H1 (cell line): ENCODE measurements around the gene TMEM156. TPM values are rescaled to one million over a fixed set of nuclear protein-coding genes. Genes with fewer than 3 reads are reported as not detected.

ENCODE experiments used
- CTCF ChIA-PET: fragments of 300-600 bp; sonication (Branson Sonifier 250); formaldehyde crosslinking; loops from one replicate; lab custom pipeline; 2021; ENCODE audit not compliant: partially characterized antibody; lab: Charles Lee
- POLR2A ChIA-PET: fragments of 300-600 bp; sonication (Branson Sonifier 250); formaldehyde crosslinking; loops from one replicate; lab custom pipeline; 2021; ENCODE audit warnings: inconsistent platforms; ENCODE audit not compliant: partially characterized antibody; lab: Charles Lee
- DNase-seq, 2 experiments: peaks; one replicate each; pipeline versions ENCODE4 v3.0.0 to v3.0.0-alpha.2; 2010 to 2022; ENCODE audit warnings: low spot score in 2 of 2, low read depth in 1 of 2, mixed read lengths in 1 of 2
- FAIRE-seq: peaks from 2 replicates; lab custom pipeline; 2011; peaks lifted over from hg19 to GRCh38; lab: Jason Lieb, UNC
- H2AFZ ChIP-seq: 2 replicates; pipeline ENCODE4 v1.8.1; 2012; ENCODE audit warnings: low read length, inconsistent platforms
- H2AK5ac ChIP-seq: 2 replicates; pipeline ENCODE4 v1.6.1; 2013; ENCODE audit warnings: low read depth, low read length
- H2BK120ac ChIP-seq: replicated peaks from 2 replicates; pipeline ENCODE3; 2013; ENCODE audit warnings: low read depth, low read length, inconsistent platforms
- H2BK12ac ChIP-seq: 2 replicates; pipeline ENCODE4 v1.6.1; 2013; ENCODE audit warnings: low read depth, low read length
- H2BK15ac ChIP-seq: 2 replicates; pipeline ENCODE4 v1.6.1; 2013; ENCODE audit warnings: low read length
- H2BK20ac ChIP-seq: 2 replicates; pipeline ENCODE4 v1.6.1; 2013; ENCODE audit warnings: low read length
- H2BK5ac ChIP-seq: 2 replicates; pipeline ENCODE4 v1.6.1; 2013; ENCODE audit warnings: low read depth, low read length
- H3K14ac ChIP-seq: 2 replicates; pipeline ENCODE4 v1.6.1; 2013; ENCODE audit warnings: inconsistent platforms; ENCODE audit not compliant: insufficient read length
- H3K18ac ChIP-seq: 2 replicates; pipeline ENCODE4 v1.6.1; 2013; ENCODE audit warnings: low read length; ENCODE audit errors: extremely low read depth
- H3K23ac ChIP-seq: 2 replicates; pipeline ENCODE4 v1.6.1; 2013; ENCODE audit warnings: inconsistent platforms; ENCODE audit not compliant: insufficient read length
- H3K23me2 ChIP-seq: 2 replicates; pipeline ENCODE4 v1.6.1; 2013; ENCODE audit warnings: low read depth, low read length
- H3K27ac ChIP-seq: 2 replicates; pipeline ENCODE4 v1.6.1; 2011; ENCODE audit warnings: low read depth, low read length, inconsistent platforms
- H3K27me3 ChIP-seq, 4 experiments: replicated peaks in 1 of 4; 1 replicate in 1 of 4; 2 replicates in 3 of 4; pipeline versions ENCODE4 v1.6.1 to v1.8.1; 2011 to 2013; ENCODE audit warnings: low read length in 3 of 4, mild to moderate bottlenecking in 3 of 4, inconsistent platforms in 2 of 4, mixed read lengths in 2 of 4, moderate library complexity in 1 of 4; ENCODE audit not compliant: control insufficient read depth in 3 of 4, insufficient read depth in 3 of 4; ENCODE audit errors: extremely low read depth in 1 of 4
- H3K36me3 ChIP-seq, 4 experiments: 2 replicates each; pipeline versions ENCODE4 v1.6.1 to v1.8.1; 2011 to 2013; ENCODE audit warnings: mild to moderate bottlenecking in 4 of 4, low read length in 3 of 4, moderate library complexity in 2 of 4, control low read depth in 1 of 4, inconsistent platforms in 1 of 4; ENCODE audit not compliant: insufficient read depth in 4 of 4, control insufficient read depth in 2 of 4
- H3K4ac ChIP-seq: replicated peaks from 2 replicates; pipeline ENCODE3; 2013; ENCODE audit warnings: low read length, low read depth, mixed read lengths, inconsistent platforms; ENCODE audit not compliant: insufficient read length
- H3K4me1 ChIP-seq, 4 experiments: replicated peaks in 1 of 4; 1 replicate in 1 of 4; 2 replicates in 3 of 4; pipeline versions ENCODE4 v1.6.1 to v1.8.1; 2011 to 2013; ENCODE audit warnings: low read length in 3 of 4, inconsistent platforms in 2 of 4, mixed read lengths in 1 of 4; ENCODE audit not compliant: insufficient read depth in 4 of 4, control insufficient read depth in 3 of 4
- H3K4me2 ChIP-seq, 2 experiments: 2 replicates each; pipeline versions ENCODE4 v1.6.1 to v1.8.1; 2011 to 2013; ENCODE audit warnings: low read depth in 2 of 2, low read length in 2 of 2, control low read depth in 1 of 2, inconsistent platforms in 1 of 2, mild to moderate bottlenecking in 1 of 2; ENCODE audit not compliant: insufficient read depth in 1 of 2
- H3K4me3 ChIP-seq, 4 experiments: fragments of 200-600, 300-600 bp in 1 of 4; sonication (generic), shearing (Covaris generic), sonication (Bioruptor Twin) in 1 of 4; 2 replicates each; pipeline versions ENCODE4 v1.5.1 to v1.8.1; 2011 to 2016; ENCODE audit warnings: low read length in 4 of 4, low read depth in 3 of 4, control low read depth in 2 of 4, inconsistent platforms in 2 of 4, mild to moderate bottlenecking in 2 of 4, mixed read lengths in 1 of 4, moderate library complexity in 1 of 4; ENCODE audit not compliant: insufficient read depth in 2 of 4; ENCODE audit errors: extremely low read depth in 1 of 4
- H3K56ac ChIP-seq: replicated peaks from 2 replicates; pipeline ENCODE3; 2013; ENCODE audit warnings: low read depth, mild to moderate bottlenecking, mixed read lengths, low read length, inconsistent platforms; ENCODE audit not compliant: insufficient read length
- H3K79me1 ChIP-seq: 2 replicates; pipeline ENCODE4 v1.6.1; 2013; ENCODE audit warnings: low read depth, low read length, control low read depth
- H3K79me2 ChIP-seq, 2 experiments: 2 replicates each; pipeline versions ENCODE4 v1.6.1 to v1.8.1; 2012 to 2013; ENCODE audit warnings: low read length in 2 of 2, mild to moderate bottlenecking in 2 of 2, inconsistent platforms in 1 of 2; ENCODE audit not compliant: insufficient read depth in 2 of 2, control insufficient read depth in 1 of 2
- H3K9ac ChIP-seq, 4 experiments: replicated peaks in 1 of 4; 1 replicate in 1 of 4; 2 replicates in 3 of 4; pipeline versions ENCODE4 v1.6.1 to v1.8.1; 2011 to 2013; ENCODE audit warnings: low read depth in 3 of 4, low read length in 3 of 4, control low read depth in 2 of 4, mild to moderate bottlenecking in 2 of 4, moderate library complexity in 2 of 4, inconsistent platforms in 1 of 4; ENCODE audit errors: extremely low read depth in 1 of 4
- H3K9me3 ChIP-seq, 2 experiments: 2 replicates each; pipeline versions ENCODE4 v1.6.1 to v1.8.1; 2012 to 2013; ENCODE audit warnings: mild to moderate bottlenecking in 2 of 2, moderate library complexity in 2 of 2, control low read depth in 1 of 2, inconsistent platforms in 1 of 2, low read depth in 1 of 2, low read length in 1 of 2, mixed read lengths in 1 of 2; ENCODE audit not compliant: insufficient read depth in 2 of 2
- H4K20me1 ChIP-seq, 2 experiments: replicated peaks in 1 of 2; 2 replicates each; pipeline versions ENCODE3 to v1.8.1; 2011 to 2013; ENCODE audit warnings: inconsistent platforms in 2 of 2, low read length in 2 of 2, mild to moderate bottlenecking in 1 of 2; ENCODE audit not compliant: insufficient read depth in 2 of 2, control insufficient read depth in 1 of 2
- H4K5ac ChIP-seq: 2 replicates; pipeline ENCODE4 v1.6.1; 2013; ENCODE audit warnings: low read length, low read depth, mixed read lengths, inconsistent platforms; ENCODE audit not compliant: insufficient read length
- H4K8ac ChIP-seq: 2 replicates; pipeline ENCODE4 v1.8.0; 2013; ENCODE audit warnings: mild to moderate bottlenecking, moderate library complexity, low read length, inconsistent platforms; ENCODE audit not compliant: insufficient read depth; ENCODE audit errors: extremely low read depth
- H4K91ac ChIP-seq: replicated peaks from 2 replicates; pipeline ENCODE3; 2013; ENCODE audit warnings: low read length, mixed read lengths, inconsistent platforms; ENCODE audit not compliant: insufficient read length
- ASH2L ChIP-seq: fragments of 200-600, 300-600 bp; sonication (generic); IDR thresholded peaks from one replicate; pipeline ENCODE4 v1.7.1; 2017; ENCODE audit warnings: low read length
- CBX8 ChIP-seq: fragments of 300-800, 300-1000 bp; sonication (generic); IDR thresholded peaks from 2 replicates; pipeline ENCODE4 v1.7.1; 2016; ENCODE audit warnings: low read depth, low read length, borderline replicate concordance
- CEBPB ChIP-seq: IDR thresholded peaks from 2 replicates; pipeline ENCODE4 v1.6.1; 2012; ENCODE audit warnings: low read depth, low read length
- GABPA ChIP-seq: IDR thresholded peaks from 2 replicates; pipeline ENCODE4 v1.6.1; 2011; ENCODE audit warnings: mild to moderate bottlenecking, low read length, moderate library complexity, borderline replicate concordance; ENCODE audit not compliant: insufficient read depth
- HDAC2 ChIP-seq, 2 experiments: fragments of 300-600 bp in 1 of 2; sonication (generic) in 1 of 2; IDR thresholded peaks; 2 replicates each; pipeline ENCODE4 v1.6.1; 2011 to 2012; ENCODE audit warnings: low read depth in 2 of 2, low read length in 2 of 2, mild to moderate bottlenecking in 2 of 2, moderate library complexity in 2 of 2, borderline replicate concordance in 1 of 2, inconsistent platforms in 1 of 2
- MAFK ChIP-seq: IDR thresholded peaks from 2 replicates; pipeline ENCODE4 v1.6.1; 2012; ENCODE audit warnings: low read depth, mild to moderate bottlenecking, improper control_type of control experiment, low read length
- PHF8 ChIP-seq: fragments of 200-600 bp; sonication (generic); conservative IDR thresholded peaks from 2 replicates; pipeline ENCODE4 v1.7.1; 2012; ENCODE audit warnings: low read depth, mild to moderate bottlenecking, inconsistent platforms, low read length, moderate library complexity
- SIN3A ChIP-seq, 2 experiments: IDR thresholded peaks in 1 of 2; conservative IDR thresholded peaks in 1 of 2; 2 replicates each; pipeline ENCODE4 v1.6.1; 2011 to 2012; ENCODE audit warnings: low read length in 2 of 2, improper control_type of control experiment in 1 of 2, low read depth in 1 of 2, mild to moderate bottlenecking in 1 of 2
- TAF1 ChIP-seq: IDR thresholded peaks from 2 replicates; pipeline ENCODE4 v1.6.1; 2011; ENCODE audit warnings: mild to moderate bottlenecking, low read depth, low read length
- TAF7 ChIP-seq: optimal IDR thresholded peaks from 2 replicates; pipeline ENCODE3; 2011; ENCODE audit warnings: low read depth, mild to moderate bottlenecking, inconsistent platforms, low read length, moderate library complexity, borderline replicate concordance
- WGBS, 2 experiments: shearing (Covaris generic) in 1 of 2; methylation state at CpG; one replicate each; pipeline versions ENCODE4 v1.1.6 to v1.1.7; 2013 to 2015; ENCODE audit warnings: low lambda C conversion rate in 2 of 2, mixed read lengths in 2 of 2, inconsistent platforms in 1 of 2, low coverage in 1 of 2, missing lambda C conversion rate in 1 of 2; ENCODE audit not compliant: insufficient replicate concordance in 2 of 2, insufficient coverage in 1 of 2, insufficient read length in 1 of 2; ENCODE audit errors: extremely low coverage in 1 of 2, missing lambda C conversion rate in 1 of 2; 5-methylcytosine and 5-hydroxymethylcytosine counted together
- polyA plus RNA-seq, 7 experiments: library from polyadenylated mRNA; depleted of rRNA in 3 of 7; stranded (reverse) in 5 of 7; unstranded in 2 of 7; fragments of >200 nt in 5 of 7; fragments of 200-250 nt in 2 of 7; gene quantifications; 1 replicate in 5 of 7; 2 replicates in 1 of 7; 4 replicates in 1 of 7; pipeline versions ENCODE4 v1.2.1 to v1.2.3, GENCODE V29; 2011 to 2013; ENCODE audit warnings: missing spikeins in 2 of 7, mixed read lengths in 2 of 7
- total RNA-seq: library from RNA; stranded (reverse); fragmentation: NEBNext Ultra II Directional; extraction: Animal tissue kit (Norgen Biotek cat#: 25700); gene quantifications from 2 replicates; pipeline ENCODE4 v1.2.1, GENCODE V29; 2021

The TMEM156 gene
- total and polyA plus RNA-seq, 2 of the 8 experiments (the other 6 are each of a cell fraction or from before 2014, with no cell fraction given), result not detected

DNA sequence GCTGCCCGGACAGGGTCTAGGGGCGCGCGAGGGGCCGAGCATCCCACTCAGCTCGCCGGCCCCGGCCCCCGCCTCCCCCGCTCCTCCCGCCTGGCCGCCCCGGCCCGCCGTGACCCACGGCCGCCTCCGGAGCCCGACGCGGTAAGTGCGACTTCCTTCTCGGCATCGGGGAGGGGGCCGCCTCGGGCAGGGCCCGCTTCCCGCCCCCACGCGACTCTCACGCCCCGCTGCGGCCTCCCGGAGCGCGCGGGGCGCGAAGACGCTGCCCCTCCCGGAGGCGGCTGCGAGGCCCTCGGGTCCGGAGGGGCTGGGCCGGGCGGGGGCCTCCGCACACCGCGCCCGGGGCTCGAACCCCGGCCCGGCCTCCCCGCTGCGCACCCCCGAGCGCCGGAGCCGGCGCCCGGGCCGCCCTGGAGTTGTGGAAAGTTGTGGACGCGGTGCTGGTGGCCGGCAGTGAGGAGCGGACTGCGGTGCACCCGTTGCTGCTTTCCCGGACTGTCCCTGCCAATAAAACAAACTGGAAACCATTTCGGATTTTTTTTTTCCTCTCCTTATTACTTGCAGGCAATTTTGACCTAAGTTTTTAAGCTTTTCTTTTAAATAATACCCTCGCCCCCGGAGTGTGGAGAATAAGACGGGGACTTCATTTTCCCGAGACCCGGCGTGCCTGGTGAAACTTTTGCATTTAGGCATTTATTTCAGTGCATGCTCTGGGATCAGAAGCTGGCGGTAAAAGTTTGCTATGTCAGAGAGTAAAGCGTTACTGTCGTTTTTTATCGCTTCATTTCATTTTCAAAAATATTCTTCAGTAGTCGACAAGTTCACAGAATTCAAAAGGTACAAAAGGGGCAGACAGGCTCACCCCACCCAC is 13.0 kb upstream of the TMEM156 start:
- H2BK15ac ChIP-seq, result no peak overlapping the region
- no peak overlapping the region for H3K23ac ChIP-seq
- H3K23me2 ChIP-seq, result peaks cover 5% of the 10 kb centered on the region; the same call in 1 of the 2 replicates
- no peak overlapping the region for H2BK5ac ChIP-seq
- H3K4me3 ChIP-seq, result peak overlapping the region; percentile 62 to 95 (median 76)
- H4K20me1 ChIP-seq, result no peaks in the 10 kb centered on the region
- H3K56ac ChIP-seq, result no peak overlapping the region
- H3K9ac ChIP-seq, result peak overlapping the region; percentile 16 to 93 (median 39); a peak in 6 of 7 replicates
- no peak overlapping the region; the same call in 1 of the 2 replicates for H3K18ac ChIP-seq
- H3K79me1 ChIP-seq, result no peaks in the 10 kb centered on the region
- H4K5ac ChIP-seq, result no peak overlapping the region
- no peak overlapping the region for H3K14ac ChIP-seq
- H3K4me2 ChIP-seq, result peak overlapping the region; percentile 65 to 68
- peak overlapping the region; percentile 40 for H4K91ac ChIP-seq
- no peak overlapping the region for H2AK5ac ChIP-seq
- peaks cover 0 to 20% of the 10 kb centered on the region in 2 experiments; a peak in 2 of 4 replicates for H3K79me2 ChIP-seq
- DNase-seq (peak in 1 of 2 experiments; percentile 65), FAIRE-seq (no peak)
- no peak overlapping the region for H2BK120ac ChIP-seq
- POLR2A ChIA-PET, result interaction anchor here (1.2 kb wide), 2 partner anchors 11 to 28 kb away, joined by 3 to 6 read pairs; no protein-coding TSS in a partner anchor
- H3K4ac ChIP-seq, result no peak overlapping the region
- CTCF ChIA-PET, result interaction anchor here (0.6 to 2.4 kb wide), 4 partner anchors 9 to 137 kb away, joined by 3 to 9 read pairs (median 5); partner anchors contain the start of gene WDR19
- no peaks in the 10 kb centered on the region for H3K36me3 ChIP-seq
- no peak overlapping the region for H2BK20ac ChIP-seq
- no peaks in the 10 kb centered on the region for H3K9me3 ChIP-seq
- H2AFZ ChIP-seq, result peak overlapping the region; percentile 45; the same call in 1 of the 2 replicates
- no peak overlapping the region for H4K8ac ChIP-seq
- peak overlapping the region; percentile 49; the same call in 1 of the 2 replicates for H3K27ac ChIP-seq
- H3K27me3 ChIP-seq, result no peaks in the 10 kb centered on the region
- 3% methylated on average over 43 of the region's 82 CpGs; no CpG with 5 or more reads in 1 of the 2 experiments for WGBS, 2 experiments
- H3K4me1 ChIP-seq, result peaks cover 5 to 12% (median 8%) of the 10 kb centered on the region in 4 experiments; a peak in 6 of 7 replicates
- no peak overlapping the region for H2BK12ac ChIP-seq
- TF ChIP-seq TAF7 (peak; percentile 39), MAFK (no peak), TAF1 (0 out of 2 replicates have a peak, but pooled peaks have one; percentile 19), CBX8 (no peak), SIN3A (conservative IDR thresholded peaks at IDR 0.05 in 1 of 2, IDR thresholded peaks at IDR 0.05 in 1 of 2; ENCODE audit: low read depth in 1 of 2, low read length in 2 of 2) (peak in 1 of 2 experiments; percentile 9; a peak in 1 of 4 replicates), PHF8 (peak; percentile 47), ASH2L (no peak), GABPA (no peak), CEBPB (no peak), HDAC2 (IDR thresholded peaks at IDR 0.05; ENCODE audit: borderline replicate concordance in 1 of 2, low read depth in 2 of 2, low read length in 2 of 2) (no peak; a peak in 1 of 4 replicates)
